Measurements from ENCODE around the gene TM4SF5.

The TM4SF5 gene

GRCh38 chr17:4747847-4748246 lies 23.8 kb upstream of the TM4SF5 start:
- DNase-seq, result no peak

GRCh38 chr17:4748686-4749085 lies 23.0 kb upstream of the TM4SF5 start:
- DNase-seq, result no peak

GRCh38 chr17:4750606-4751005 lies 21.1 kb upstream of the TM4SF5 start:
- DNase-seq, result no peak

GRCh38 chr17:4751932-4752331 lies 19.8 kb upstream of the TM4SF5 start:
- no peak for DNase-seq

GRCh38 chr17:4753392-4753791 lies 18.3 kb upstream of the TM4SF5 start:
- no peak for DNase-seq

- no peak for DNase-seq
These were observed 11.9 kb upstream of the TM4SF5 start for GRCh38 chr17:4759776-4760236.

- no peak for DNase-seq
These were observed 7.1 kb upstream of the TM4SF5 start for GRCh38 chr17:4764595-4764994.

GRCh38 chr17:4766201-4766600 lies 5.5 kb upstream of the TM4SF5 start:
- DNase-seq, result no peak

GRCh38 chr17:4766723-4767122 lies 5.0 kb upstream of the TM4SF5 start:
- no peak for DNase-seq

- no peak for DNase-seq
These were observed 3.4 kb upstream of the TM4SF5 start for GRCh38 chr17:4768298-4768697.

- no peak for DNase-seq
These were observed 2.1 kb upstream of the TM4SF5 start for GRCh38 chr17:4769628-4770027.

GRCh38 chr17:4772235-4772613 lies 538 bp downstream of the TM4SF5 start:
- no peak for DNase-seq

GRCh38 chr17:4777969-4778760 lies 6.5 kb downstream of the TM4SF5 start:
- no peak for DNase-seq

GRCh38 chr17:4780325-4780955 lies 8.8 kb downstream of the TM4SF5 start:
- DNase-seq, result no peak

- DNase-seq, result no peak
These were observed 11.0 kb downstream of the TM4SF5 start for GRCh38 chr17:4782652-4783051.

- DNase-seq, result no peak
These were observed 13.8 kb downstream of the TM4SF5 start for GRCh38 chr17:4785311-4786105.

GRCh38 chr17:4786106-4786511 lies 14.4 kb downstream of the TM4SF5 start, which contains the start of gene VMO1:
TSS of gene VMO1 (minus strand) at chr17:4786364. CDS start at chr17:4786352, 12 bp downstream.
- peak; percentile 18 for DNase-seq

GRCh38 chr17:4786516-4786915 lies 14.8 kb downstream of the TM4SF5 start:
- DNase-seq, result no peak

GRCh38 chr17:4788159-4788806 lies 16.6 kb downstream of the TM4SF5 start:
- DNase-seq, result no peak

- no peak for DNase-seq
These were observed 17.4 kb downstream of the TM4SF5 start, which contains the start of gene GLTPD2 for GRCh38 chr17:4788807-4789700. TSS of gene GLTPD2 (plus strand) at chr17:4788964. CDS start at chr17:4789012, 48 bp downstream.

- no peak for DNase-seq
These were observed 17.9 kb downstream of the TM4SF5 start for GRCh38 chr17:4789701-4789950.
